Left renal pelvis (tissue), 4 donors: ENCODE measurements around the gene ARID4B. TPM values are rescaled to one million over a fixed set of nuclear protein-coding genes. Genes with fewer than 3 reads are reported as not detected.
"Not testable (repeated sequence)": the region's sequence is repeated elsewhere in the genome, so short reads cannot be mapped to it uniquely, and the experiment has no call there.

Experiments used
- DNase-seq, 4 donors: peaks; one replicate each; pipeline ENCODE4 v3.0.0-alpha.2; 2013; ENCODE audit warnings: low read depth in 4 of 4, low spot score in 3 of 4
- polyA plus RNA-seq, 4 donors: library from polyadenylated mRNA; unstranded; fragments of 120-200 nt; gene quantifications; one replicate each; pipeline ENCODE4 v1.2.1, GENCODE V29; 2013; ENCODE audit not compliant: insufficient read length in 4 of 4

Gene ARID4B
- polyA plus RNA-seq, 4 donors = 42.6 to 57.0 (median 49.4) TPM

- DNase-seq = no peak
These were observed 151.5 kb downstream of the ARID4B start for GRCh38 chr1:235176486-235176885.

DNA sequence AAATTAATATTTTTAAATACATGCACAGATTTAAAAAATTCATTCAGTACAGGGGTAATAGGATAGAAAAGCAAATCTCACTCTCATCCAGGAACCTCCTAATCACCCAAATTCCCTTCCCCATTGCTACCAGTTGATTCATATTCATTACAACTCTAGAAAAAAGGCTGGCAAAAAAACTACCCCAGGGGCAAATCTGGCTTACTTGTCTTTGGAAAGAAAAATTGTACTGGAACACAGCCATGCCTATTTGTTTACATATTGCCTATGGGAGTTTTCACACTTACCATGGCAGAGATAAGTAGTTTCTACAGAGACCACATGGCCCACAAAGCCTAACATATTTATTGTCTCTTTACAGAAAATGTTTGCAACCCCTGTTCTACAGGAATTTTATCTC, 158.0 kb downstream of the ARID4B start:
- DNase-seq = no peak

DNA sequence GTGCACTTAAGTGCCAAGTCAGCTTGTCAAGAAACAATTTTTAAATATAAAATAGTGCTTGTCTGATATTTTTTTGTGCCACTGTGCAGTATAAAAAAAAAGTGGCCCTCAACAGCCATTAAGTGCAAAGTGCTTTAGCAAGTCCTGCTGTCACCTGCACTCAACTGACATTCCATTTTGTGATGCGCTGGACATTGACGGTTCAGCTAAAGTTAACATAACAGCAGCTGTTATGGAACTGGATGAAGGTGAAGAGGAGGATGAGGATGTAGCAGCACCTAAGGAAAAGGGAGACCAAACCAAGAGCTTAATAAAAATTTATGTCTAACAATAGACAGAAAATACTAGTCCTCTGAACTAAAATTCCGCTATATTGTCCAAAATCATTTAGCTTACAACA, 159.6 kb downstream of the ARID4B start:
- no peak for DNase-seq

DNA sequence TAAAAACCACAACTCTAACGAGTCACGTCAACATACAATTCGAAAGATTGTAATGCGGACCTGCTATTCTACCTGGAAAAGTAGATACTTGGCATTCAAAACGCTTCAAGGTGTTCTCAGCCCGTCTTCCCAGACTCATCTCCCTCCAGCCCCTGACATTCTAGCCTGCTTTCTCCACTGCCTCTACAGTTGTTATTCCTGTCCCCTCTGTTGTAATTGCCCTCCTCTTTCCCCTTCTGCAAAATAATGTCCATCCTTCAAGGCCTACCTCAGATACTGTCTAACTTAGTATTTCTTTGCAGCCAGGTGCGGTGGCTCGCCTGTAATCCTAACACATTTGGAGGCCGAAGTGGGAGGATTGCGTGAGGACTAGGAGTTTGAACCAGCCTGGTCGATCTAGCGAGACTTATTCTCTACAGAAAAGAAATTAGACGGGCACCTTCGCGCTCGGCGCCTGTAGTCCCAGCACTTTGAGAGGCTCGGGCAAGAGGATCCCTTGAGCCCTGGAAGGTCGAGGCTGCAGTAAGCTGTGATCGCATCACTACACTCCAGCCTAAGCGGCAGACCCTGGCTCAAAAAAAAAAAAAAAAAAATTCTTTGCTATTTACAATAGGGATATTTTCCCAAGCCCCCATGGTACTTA, 166.2 kb downstream of the ARID4B start:
- DNase-seq = peak in 1 of 4 donors; percentile 1

GRCh38 chr1:235160957-235161684, 166.9 kb downstream of the ARID4B start, which contains the start of gene RBM34:
Gene RBM34 (minus strand): TSS chr1:235161250. CDS start chr1:235161226, 24 bp downstream.
- peak; percentile 75 to 82 (median 80) for DNase-seq

- peak in 2 of 4 donors; percentile 2 to 20 for DNase-seq
These were observed 167.5 kb downstream of the ARID4B start for GRCh38 chr1:235160383-235160956.

DNA sequence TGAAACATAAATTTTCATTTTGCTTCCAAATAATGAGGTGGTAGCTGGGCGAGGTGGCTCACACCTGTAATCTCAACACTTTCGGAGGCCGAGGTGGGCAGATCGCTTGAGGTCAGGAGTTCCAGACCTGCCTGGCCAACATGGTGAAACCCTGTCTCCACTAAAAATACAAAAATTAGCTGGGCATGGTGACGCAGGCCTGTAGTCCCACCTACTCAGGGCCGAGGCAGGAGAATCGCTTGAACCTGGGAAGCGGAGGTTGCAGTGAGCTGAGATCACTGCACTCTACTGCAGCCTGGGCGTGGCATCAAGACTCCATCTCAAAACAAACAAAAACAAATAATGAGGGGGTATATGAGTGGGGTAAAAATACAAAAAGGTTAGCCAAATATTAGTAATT, 168.0 kb downstream of the ARID4B start:
- DNase-seq = not testable (repeated sequence)

DNA sequence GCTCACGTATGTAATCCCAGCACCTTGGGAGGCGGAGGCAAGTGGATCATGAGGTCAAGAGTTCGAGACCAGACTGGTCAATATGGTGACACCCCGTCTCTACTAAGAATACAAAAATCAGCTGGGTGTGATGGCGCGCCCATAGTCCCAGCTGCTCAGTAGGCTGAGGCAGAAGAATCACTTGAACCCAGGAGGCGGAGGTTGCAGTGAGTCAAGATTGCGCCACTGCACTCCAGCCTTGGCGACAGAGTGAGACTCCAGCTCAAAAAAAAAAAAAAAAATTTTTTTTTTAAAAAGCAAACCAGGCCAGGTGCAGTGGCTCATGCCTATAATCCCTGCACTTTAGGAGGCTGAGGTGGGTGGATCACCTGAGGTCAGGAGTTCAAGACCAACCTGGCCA, 168.7 kb downstream of the ARID4B start:
- not testable (repeated sequence) for DNase-seq

GRCh38 chr1:235158680-235159079, 169.3 kb downstream of the ARID4B start:
- no peak for DNase-seq

DNA sequence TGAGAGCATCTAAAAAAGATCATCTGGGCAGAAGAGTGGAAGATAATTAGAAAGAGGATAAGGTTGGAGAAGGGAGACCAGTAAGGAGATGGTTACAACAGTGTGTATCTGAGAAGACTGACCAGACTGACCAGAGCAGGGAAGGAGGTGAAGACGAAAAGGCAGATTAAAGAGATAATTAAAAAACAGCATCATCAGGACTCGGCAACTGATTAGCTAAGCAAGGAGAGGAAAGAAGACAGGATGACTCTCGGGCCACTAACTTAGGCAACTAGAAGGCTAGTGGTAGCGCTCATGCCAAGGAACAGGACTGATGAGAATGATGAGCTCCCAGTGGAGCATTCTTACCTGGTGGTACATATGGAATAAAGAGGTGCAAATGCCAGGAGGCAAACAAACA, 170.8 kb downstream of the ARID4B start:
- no peak for DNase-seq

GRCh38 chr1:235156740-235157139, 171.2 kb downstream of the ARID4B start:
- DNase-seq = no peak

DNA sequence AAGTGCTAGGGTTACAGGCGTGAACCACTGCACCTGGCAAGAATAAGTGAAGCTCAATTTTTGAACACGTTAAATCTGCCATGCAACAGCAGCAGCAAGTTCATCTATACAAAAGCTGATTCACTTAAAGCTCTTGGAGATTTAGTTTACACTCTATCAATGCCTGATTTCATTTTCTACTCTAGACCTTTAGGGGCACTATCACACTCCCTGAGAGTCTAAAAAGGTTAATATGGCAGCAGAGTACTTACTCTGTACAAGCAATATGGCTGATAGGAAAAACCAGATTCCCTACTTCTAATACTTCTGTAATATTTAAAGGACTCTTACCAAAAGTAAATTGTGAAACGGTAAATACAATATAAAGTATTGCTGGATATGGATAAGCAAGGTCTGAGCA, 171.7 kb downstream of the ARID4B start:
- no peak for DNase-seq

GRCh38 chr1:235152235-235152634, 175.7 kb downstream of the ARID4B start:
- DNase-seq = no peak

GRCh38 chr1:235151033-235151432, 176.9 kb downstream of the ARID4B start:
- DNase-seq = no peak

DNA sequence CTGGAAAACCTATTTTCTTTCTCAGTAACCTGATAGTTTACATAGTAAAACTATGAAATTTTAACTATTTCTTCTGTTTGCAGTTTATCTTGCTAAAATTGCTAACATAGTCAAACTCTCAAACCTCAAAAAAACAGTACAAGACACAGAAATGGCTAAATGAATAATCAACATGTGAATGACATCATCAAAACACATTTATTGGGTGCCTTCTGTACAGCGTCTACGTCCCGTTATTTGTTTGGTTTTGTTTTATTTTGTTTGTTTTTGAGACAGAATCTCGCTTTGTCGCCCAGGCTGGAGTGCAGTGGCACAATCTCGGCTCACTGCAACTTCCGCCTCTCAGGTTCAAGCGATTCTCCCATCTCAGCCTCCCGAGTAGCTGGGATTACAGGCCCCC, 178.2 kb downstream of the ARID4B start:
- no peak for DNase-seq

GRCh38 chr1:235147269-235147668, 180.7 kb downstream of the ARID4B start:
- no peak for DNase-seq

GRCh38 chr1:235145639-235146038, 182.3 kb downstream of the ARID4B start:
- no peak for DNase-seq

DNA sequence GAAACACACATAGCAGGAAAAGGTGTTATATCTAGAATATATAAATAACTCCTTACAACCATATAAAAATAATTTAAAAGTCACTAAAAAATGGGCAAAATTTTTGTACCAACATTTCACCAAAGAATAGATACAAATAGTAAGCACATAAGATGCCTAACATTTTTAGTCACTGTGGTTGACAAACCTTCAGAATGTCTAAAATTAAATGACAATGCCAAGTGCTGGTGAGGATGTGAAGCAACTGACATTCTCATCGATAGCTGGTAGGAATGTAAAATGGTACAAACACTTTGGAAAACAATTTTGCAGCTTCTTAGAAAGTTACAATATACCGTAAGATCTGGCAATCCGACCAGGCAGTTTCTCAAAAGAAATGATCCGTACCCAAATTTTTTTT, 185.0 kb downstream of the ARID4B start:
- no peak for DNase-seq

GRCh38 chr1:235139315-235139714, 188.7 kb downstream of the ARID4B start:
- no peak for DNase-seq

DNA sequence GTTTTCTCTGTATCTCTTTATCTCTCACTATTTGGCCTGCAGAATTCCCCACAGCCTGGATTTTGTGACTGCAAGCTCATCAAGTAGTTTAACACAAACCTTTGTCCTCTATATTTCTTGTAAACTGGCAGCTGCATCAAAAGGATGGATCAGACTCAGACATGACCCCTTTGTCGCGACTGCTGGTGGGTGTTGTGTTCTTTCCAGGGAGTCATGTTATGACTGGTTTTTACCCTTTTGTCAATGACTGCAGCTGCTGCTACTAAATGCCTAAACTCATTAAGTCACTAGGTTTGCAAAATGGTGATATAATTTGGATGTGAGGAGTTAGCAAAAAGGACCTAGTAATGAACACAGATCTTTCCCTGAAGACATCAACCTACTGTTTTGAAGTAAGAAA, 189.2 kb downstream of the ARID4B start:
- DNase-seq = no peak

DNA sequence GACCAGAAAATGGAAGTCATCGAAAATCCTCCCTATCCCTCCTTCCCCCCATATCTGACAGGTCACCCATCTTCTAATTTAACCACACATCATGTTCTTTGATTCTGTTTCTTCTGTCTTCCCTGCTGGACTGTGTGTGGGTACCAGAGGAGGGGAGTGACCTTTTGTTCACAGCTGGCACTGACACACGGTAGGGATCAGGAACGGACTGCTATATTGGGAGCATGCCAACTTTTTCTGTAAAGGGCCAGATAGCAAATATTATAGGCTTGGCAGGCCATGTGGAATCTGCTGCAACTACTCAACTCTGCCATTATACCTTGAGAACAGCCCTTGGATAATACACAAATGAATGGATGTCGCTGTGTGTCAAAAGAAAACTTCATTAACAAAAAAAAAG, 191.9 kb downstream of the ARID4B start:
- no peak for DNase-seq

DNA sequence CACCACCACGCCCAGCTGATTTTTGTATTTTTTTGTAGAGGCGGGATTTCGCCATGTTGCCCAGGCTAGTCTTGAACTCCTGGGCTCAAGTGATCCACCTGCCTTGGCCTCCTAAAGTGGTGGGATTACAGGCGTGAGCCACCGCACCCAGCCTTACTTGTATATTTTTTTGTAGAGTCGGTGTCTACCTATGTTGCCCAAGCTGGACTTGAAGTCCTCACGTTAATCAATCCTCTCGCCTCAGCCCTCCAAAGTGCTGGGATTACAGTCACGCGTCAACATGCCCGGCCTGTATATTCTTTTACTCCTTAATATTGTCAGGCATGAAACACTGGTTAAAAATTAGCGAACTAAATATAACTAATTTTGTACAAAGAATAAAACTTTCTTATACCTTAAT, 193.8 kb downstream of the ARID4B start:
- no peak for DNase-seq
